22Rv1 (cell line): ENCODE measurements around the gene C10orf105.

Source experiments
- H3K27ac ChIP-seq: fragments of 450-650 bp; 2 replicates; pipeline ENCODE4 v1.5.1; 2017
- CTCF ChIP-seq: fragments of 450-650 bp; IDR thresholded peaks from 2 replicates; pipeline ENCODE4 v1.5.1; 2017; ENCODE audit warnings: mild to moderate bottlenecking
- ZFX ChIP-seq: fragments of 450-650 bp; IDR thresholded peaks from 2 replicates; pipeline ENCODE4 v1.6.1; 2017; ENCODE audit warnings: antibody characterized with exemption, borderline replicate concordance

The C10orf105 gene

GRCh38 chr10:71735709-71736569 is 16.4 kb upstream of the C10orf105 start:
- TF ChIP-seq CTCF (no peak), ZFX (no peak)
- H3K27ac ChIP-seq: no peak overlapping the region

GRCh38 chr10:71734797-71735196 is 15.2 kb upstream of the C10orf105 start:
- H3K27ac ChIP-seq: no peak overlapping the region
- TF ChIP-seq ZFX (no peak), CTCF (no peak)

GRCh38 chr10:71731791-71732190 is 12.2 kb upstream of the C10orf105 start:
- TF ChIP-seq ZFX (no peak), CTCF (no peak)
- H3K27ac ChIP-seq: no peak overlapping the region

- TF ChIP-seq ZFX (no peak), CTCF (no peak)
- no peak overlapping the region for H3K27ac ChIP-seq
Measured at GRCh38 chr10:71729161-71729636, 9.6 kb upstream of the C10orf105 start.

GRCh38 chr10:71727738-71728737 is 8.5 kb upstream of the C10orf105 start:
- no peak overlapping the region for H3K27ac ChIP-seq
- TF ChIP-seq ZFX: no peak
- TF ChIP-seq CTCF: no peak

- no peak overlapping the region for H3K27ac ChIP-seq
- TF ChIP-seq ZFX: no peak
- TF ChIP-seq CTCF: no peak
Measured at GRCh38 chr10:71727105-71727737, 7.6 kb upstream of the C10orf105 start.
